ENCODE data around the gene ACTN1. TPM values are rescaled to one million over a fixed set of nuclear protein-coding genes. Genes with fewer than 3 reads are reported as not detected.

Gene ACTN1
- total RNA-seq, 1 donor from 2014 or later = 130 TPM

- TF ChIP-seq, protein P1, sequence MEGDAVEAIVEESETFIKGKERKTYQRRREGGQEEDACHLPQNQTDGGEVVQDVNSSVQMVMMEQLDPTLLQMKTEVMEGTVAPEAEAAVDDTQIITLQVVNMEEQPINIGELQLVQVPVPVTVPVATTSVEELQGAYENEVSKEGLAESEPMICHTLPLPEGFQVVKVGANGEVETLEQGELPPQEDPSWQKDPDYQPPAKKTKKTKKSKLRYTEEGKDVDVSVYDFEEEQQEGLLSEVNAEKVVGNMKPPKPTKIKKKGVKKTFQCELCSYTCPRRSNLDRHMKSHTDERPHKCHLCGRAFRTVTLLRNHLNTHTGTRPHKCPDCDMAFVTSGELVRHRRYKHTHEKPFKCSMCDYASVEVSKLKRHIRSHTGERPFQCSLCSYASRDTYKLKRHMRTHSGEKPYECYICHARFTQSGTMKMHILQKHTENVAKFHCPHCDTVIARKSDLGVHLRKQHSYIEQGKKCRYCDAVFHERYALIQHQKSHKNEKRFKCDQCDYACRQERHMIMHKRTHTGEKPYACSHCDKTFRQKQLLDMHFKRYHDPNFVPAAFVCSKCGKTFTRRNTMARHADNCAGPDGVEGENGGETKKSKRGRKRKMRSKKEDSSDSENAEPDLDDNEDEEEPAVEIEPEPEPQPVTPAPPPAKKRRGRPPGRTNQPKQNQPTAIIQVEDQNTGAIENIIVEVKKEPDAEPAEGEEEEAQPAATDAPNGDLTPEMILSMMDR (IDR thresholded peaks at IDR 0.05; ENCODE audit: unreplicated experiment) = no peak
- no peaks in the 10 kb centered on the region for H3K9me3 Mint-ChIP-seq (ENCODE audit: unreplicated experiment)
- H3K4me1 Mint-ChIP-seq (ENCODE audit: unreplicated experiment) = peaks cover 49% of the 10 kb centered on the region
- H3K27me3 Mint-ChIP-seq (ENCODE audit: unreplicated experiment) = peaks cover 3% of the 10 kb centered on the region
- H3K36me3 Mint-ChIP-seq (ENCODE audit: low read depth, unreplicated experiment) = peaks cover 18% of the 10 kb centered on the region
- peak overlapping the region; percentile 21 for H3K4me3 Mint-ChIP-seq (ENCODE audit: unreplicated experiment)
- H3K27ac Mint-ChIP-seq (ENCODE audit: unreplicated experiment) = peak overlapping the region; percentile 94
- no peak for DNase-seq (ENCODE audit: low spot score)
These were observed 8.4 kb downstream of the ACTN1 start for GRCh38 chr14:68970736-68971135.

DNA sequence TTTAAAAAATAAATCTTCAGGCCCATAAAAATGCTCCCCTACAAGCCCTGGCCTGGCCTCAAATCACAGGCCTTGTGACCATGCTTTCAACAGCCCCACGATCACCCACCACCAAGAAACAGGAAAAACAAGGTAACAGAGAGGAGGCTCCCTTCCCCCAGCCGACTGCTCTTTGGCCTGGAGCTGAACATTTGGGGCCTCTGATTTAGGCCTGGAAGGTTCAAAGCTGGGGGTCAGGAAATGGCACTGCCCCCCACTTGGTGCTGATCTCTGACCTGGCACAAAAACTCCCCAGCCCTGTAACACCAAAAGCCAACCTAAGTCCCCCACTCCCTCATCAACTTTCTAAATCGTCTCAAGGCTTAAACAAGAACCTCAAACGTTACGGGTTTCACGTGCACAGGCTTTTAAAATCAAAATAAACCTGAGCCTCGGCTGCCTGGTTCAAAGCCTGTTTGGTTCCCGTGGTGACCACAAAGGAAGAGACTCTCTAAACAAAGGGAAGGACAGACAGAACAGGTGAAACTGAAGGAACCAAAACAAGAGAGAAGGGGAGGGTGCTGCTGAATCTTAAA lies 9.0 kb downstream of the ACTN1 start:
- peak overlapping the region; percentile 71 for H3K4me3 Mint-ChIP-seq (ENCODE audit: unreplicated experiment)
- H3K36me3 Mint-ChIP-seq (ENCODE audit: low read depth, unreplicated experiment) = peaks cover 18% of the 10 kb centered on the region
- H3K9me3 Mint-ChIP-seq (ENCODE audit: unreplicated experiment) = no peaks in the 10 kb centered on the region
- TF ChIP-seq, protein P1 (IDR thresholded peaks at IDR 0.05; ENCODE audit: unreplicated experiment) = no peak
- no peak for DNase-seq (ENCODE audit: low spot score)
- peaks cover 44% of the 10 kb centered on the region for H3K4me1 Mint-ChIP-seq (ENCODE audit: unreplicated experiment)
- H3K27ac Mint-ChIP-seq (ENCODE audit: unreplicated experiment) = peak overlapping the region; percentile 94
- peaks cover 6% of the 10 kb centered on the region for H3K27me3 Mint-ChIP-seq (ENCODE audit: unreplicated experiment)

DNA sequence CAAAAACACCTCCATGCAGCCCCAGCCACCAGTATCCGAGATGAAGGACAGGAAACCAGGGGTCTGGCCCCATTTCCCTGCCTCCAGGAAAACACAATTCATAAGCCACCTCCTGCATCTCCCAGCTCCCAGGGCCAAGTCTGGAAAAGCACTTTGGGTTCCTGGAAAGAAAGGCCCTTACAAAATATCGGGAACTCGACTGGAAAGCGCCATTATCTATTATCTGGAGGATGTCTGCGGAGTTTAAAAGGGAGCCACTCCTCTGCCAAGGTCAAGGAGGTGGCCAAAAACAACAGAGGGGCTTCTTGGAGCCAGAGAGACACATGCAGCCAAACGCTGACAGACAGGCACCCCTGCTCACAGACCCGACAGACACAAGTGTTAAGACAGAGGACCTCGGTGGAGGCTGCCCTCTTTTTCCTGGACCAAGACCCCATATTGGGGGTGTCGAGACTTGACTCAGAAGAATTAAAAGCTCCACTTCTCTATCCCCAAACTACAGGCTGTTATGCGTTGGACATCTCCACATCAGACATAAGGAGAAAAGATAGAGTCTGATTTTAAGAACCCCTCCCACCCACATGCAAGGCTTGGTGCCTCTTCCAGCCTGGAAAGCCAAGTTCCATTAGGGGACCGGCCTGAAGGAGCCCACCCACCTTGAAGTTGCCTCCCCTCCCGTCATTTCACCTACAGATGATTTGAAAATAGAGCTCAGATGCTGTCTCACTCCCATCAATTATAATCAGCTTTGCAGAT lies 9.6 kb downstream of the ACTN1 start:
- TF ChIP-seq, protein P1 (IDR thresholded peaks at IDR 0.05; ENCODE audit: unreplicated experiment) = no peak
- Mint-ChIP-seq H3K27ac (ENCODE audit: unreplicated experiment) (peak overlapping the region; percentile 94), H3K36me3 (ENCODE audit: low read depth, unreplicated experiment) (peaks cover 16% of the 10 kb centered on the region), H3K9me3 (ENCODE audit: unreplicated experiment) (no peaks in the 10 kb centered on the region), H3K27me3 (ENCODE audit: unreplicated experiment) (peaks cover 6% of the 10 kb centered on the region), H3K4me1 (ENCODE audit: unreplicated experiment) (peaks cover 41% of the 10 kb centered on the region), H3K4me3 (ENCODE audit: unreplicated experiment) (peak overlapping the region; percentile 71)
- DNase-seq (ENCODE audit: low spot score) = no peak

- TF ChIP-seq, protein P1 (IDR thresholded peaks at IDR 0.05; ENCODE audit: unreplicated experiment) = no peak
- H3K9me3 Mint-ChIP-seq (ENCODE audit: unreplicated experiment) = no peaks in the 10 kb centered on the region
- peaks cover 41% of the 10 kb centered on the region for H3K4me1 Mint-ChIP-seq (ENCODE audit: unreplicated experiment)
- H3K27ac Mint-ChIP-seq (ENCODE audit: unreplicated experiment) = peak overlapping the region; percentile 13
- no peak for DNase-seq (ENCODE audit: low spot score)
- H3K27me3 Mint-ChIP-seq (ENCODE audit: unreplicated experiment) = peaks cover 6% of the 10 kb centered on the region
- H3K36me3 Mint-ChIP-seq (ENCODE audit: low read depth, unreplicated experiment) = peaks cover 15% of the 10 kb centered on the region
- no peak overlapping the region for H3K4me3 Mint-ChIP-seq (ENCODE audit: unreplicated experiment)
These were observed 10.4 kb downstream of the ACTN1 start for GRCh38 chr14:68968721-68969120.

DNA sequence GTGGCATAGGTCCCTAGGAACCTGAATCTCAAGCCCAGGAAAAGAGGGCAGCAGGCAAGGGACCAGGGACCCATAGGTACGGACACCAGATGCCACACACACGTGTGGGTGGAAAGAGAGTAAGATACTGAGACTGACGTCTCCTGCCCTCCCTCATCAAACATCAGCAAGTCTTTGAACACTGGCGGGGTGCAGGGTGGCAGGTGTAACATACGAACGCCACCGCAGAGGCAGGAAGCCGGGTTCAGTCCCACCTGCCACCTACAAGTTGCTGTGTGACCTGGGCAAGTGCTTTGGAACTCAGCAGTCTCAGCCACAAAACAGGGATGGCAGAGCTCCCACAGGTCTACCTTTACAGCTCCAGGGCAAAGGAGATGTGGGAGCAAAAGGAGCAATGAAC lies 11.1 kb downstream of the ACTN1 start:
- no peak overlapping the region for H3K4me3 Mint-ChIP-seq (ENCODE audit: unreplicated experiment)
- DNase-seq (ENCODE audit: low spot score) = no peak
- H3K4me1 Mint-ChIP-seq (ENCODE audit: unreplicated experiment) = peaks cover 41% of the 10 kb centered on the region
- no peak overlapping the region for H3K27ac Mint-ChIP-seq (ENCODE audit: unreplicated experiment)
- H3K36me3 Mint-ChIP-seq (ENCODE audit: low read depth, unreplicated experiment) = peaks cover 18% of the 10 kb centered on the region
- H3K27me3 Mint-ChIP-seq (ENCODE audit: unreplicated experiment) = peaks cover 6% of the 10 kb centered on the region
- TF ChIP-seq, protein P1 (IDR thresholded peaks at IDR 0.05; ENCODE audit: unreplicated experiment) = no peak
- H3K9me3 Mint-ChIP-seq (ENCODE audit: unreplicated experiment) = no peaks in the 10 kb centered on the region
